HepG2 (cell line): Measurements from ENCODE around the gene PHF23. TPM values are rescaled to one million over a fixed set of nuclear protein-coding genes. Genes with fewer than 3 reads are reported as not detected.
A peak's percentile ranks its signal among the peaks of the same experiment; 100 is the strongest.

Source experiments
- CERS6 ChIP-seq: sonication (generic); formaldehyde crosslinking; IDR thresholded peaks from 2 replicates; pipeline ENCODE4 v1.5.0; 2020; ENCODE audit warnings: missing genetic modification reagents
- GTF2F1 ChIP-seq: fragments of 150-350 bp; IDR thresholded peaks from 2 replicates; pipeline ENCODE4 v1.6.1; 2014; ENCODE audit warnings: low read length
- HMGA1 ChIP-seq: sonication (generic); formaldehyde crosslinking; conservative IDR thresholded peaks from 2 replicates; pipeline ENCODE4 v1.4.0; 2020; ENCODE audit warnings: missing genetic modification reagents
- KLF12 ChIP-seq: sonication (generic); formaldehyde crosslinking; IDR thresholded peaks from 2 replicates; pipeline ENCODE4 v1.4.0; 2020; ENCODE audit warnings: missing genetic modification reagents, borderline replicate concordance
- MIER3 ChIP-seq: IDR thresholded peaks from 2 replicates; pipeline ENCODE4 v1.6.1; 2016; ENCODE audit warnings: missing compliant biosample characterization, borderline replicate concordance
- MIXL1 ChIP-seq: IDR thresholded peaks from 2 replicates; pipeline ENCODE4 v1.6.1; 2016
- NFKBIZ ChIP-seq: IDR thresholded peaks from 2 replicates; pipeline ENCODE4 v1.6.1; 2018; ENCODE audit warnings: missing genetic modification reagents, missing compliant biosample characterization
- PCBP2 ChIP-seq: fragments of 200-400 bp; formaldehyde crosslinking; optimal IDR thresholded peaks from 2 replicates; pipeline ENCODE3; 2018; ENCODE audit warnings: low read length, low read depth; ENCODE audit not compliant: poor library complexity, severe bottlenecking
- POLR2AphosphoS5 ChIP-seq: IDR thresholded peaks from 2 replicates; pipeline ENCODE4 v1.6.1; 2012; ENCODE audit warnings: low read depth, low read length
- SRSF9 ChIP-seq: fragments of 200-400 bp; formaldehyde crosslinking; IDR thresholded peaks from 2 replicates; pipeline ENCODE4 v1.6.1; 2018; ENCODE audit warnings: borderline replicate concordance, mild to moderate bottlenecking, low read depth, low read length; ENCODE audit not compliant: insufficient read depth, poor library complexity, severe bottlenecking
- TOPORS ChIP-seq: sonication (generic); formaldehyde crosslinking; IDR thresholded peaks from 2 replicates; pipeline ENCODE4 v1.8.0; 2023; ENCODE audit warnings: mild to moderate bottlenecking, missing genetic modification reagents
- ZC3H4 ChIP-seq: sonication (generic); formaldehyde crosslinking; IDR thresholded peaks from 2 replicates; pipeline ENCODE4 v1.4.0; 2020; ENCODE audit warnings: missing genetic modification reagents, borderline replicate concordance
- ZFP36 ChIP-seq: fragments of 150-350 bp; IDR thresholded peaks from 2 replicates; pipeline ENCODE4 v1.6.1; 2018; ENCODE audit warnings: borderline replicate concordance, low read length, low read depth; ENCODE audit not compliant: partially characterized antibody
- ZFY ChIP-seq: sonication (generic); formaldehyde crosslinking; IDR thresholded peaks from 2 replicates; pipeline ENCODE4 v1.4.0; 2020; ENCODE audit warnings: missing genetic modification reagents
- ZNF292 ChIP-seq: sonication (generic); formaldehyde crosslinking; IDR thresholded peaks from 2 replicates; pipeline ENCODE4 v1.8.1; 2022; ENCODE audit warnings: mild to moderate bottlenecking, low read depth, missing genetic modification reagents, borderline replicate concordance
- ZNF629 ChIP-seq: sonication (generic); formaldehyde crosslinking; conservative IDR thresholded peaks from 2 replicates; pipeline ENCODE4 v1.5.0; 2020; ENCODE audit warnings: missing genetic modification reagents
- ZNF773 ChIP-seq: sonication (generic); formaldehyde crosslinking; IDR thresholded peaks from 2 replicates; pipeline ENCODE4 v1.4.0; 2020; ENCODE audit warnings: missing genetic modification reagents, borderline replicate concordance
- ZNF841 ChIP-seq: sonication (generic); formaldehyde crosslinking; IDR thresholded peaks from 2 replicates; pipeline ENCODE4 v1.8.1; 2023; ENCODE audit warnings: missing genetic modification reagents, borderline replicate concordance
- polyA plus RNA-seq, 8 experiments: library from polyadenylated mRNA; depleted of rRNA in 3 of 8; stranded (reverse) in 7 of 8; unstranded in 1 of 8; fragments of >200 nt; fragmentation: Illumina TruSeq in 4 of 8; extraction: Trizol in 4 of 8; gene quantifications; 2 replicates each; pipeline versions ENCODE4 v1.2.1 to v1.2.3, GENCODE V29; 2011 to 2016; ENCODE audit warnings: low read depth in 4 of 8, missing spikeins in 1 of 8, mixed read lengths in 1 of 8; ENCODE audit not compliant: insufficient read depth in 1 of 8
- total RNA-seq, 5 experiments: library from RNA; depleted of rRNA; stranded (reverse); fragments of >200 nt; fragmentation: Illumina TruSeq; extraction: Trizol; gene quantifications; 2 replicates each; pipeline ENCODE4 v1.2.3, GENCODE V29; 2016; ENCODE audit warnings: low read depth in 1 of 5
- TF ChIP-seq, protein P1 (sequence below): sonication (generic); formaldehyde crosslinking; IDR thresholded peaks from 2 replicates; pipeline ENCODE4 v1.5.1; 2020; ENCODE audit warnings: mild to moderate bottlenecking, missing genetic modification reagents, moderate library complexity
- TF ChIP-seq, protein P2 (sequence below): IDR thresholded peaks from 2 replicates; pipeline ENCODE4 v1.6.1; 2016; ENCODE audit warnings: missing compliant biosample characterization, missing genetic modification reagents, borderline replicate concordance
- TF ChIP-seq, protein P3 (sequence below): sonication (generic); formaldehyde crosslinking; IDR thresholded peaks from 2 replicates; pipeline ENCODE4 v1.4.0; 2020; ENCODE audit warnings: mild to moderate bottlenecking, missing genetic modification reagents
- TF ChIP-seq, protein P4 (sequence below): sonication (generic); formaldehyde crosslinking; IDR thresholded peaks from 2 replicates; pipeline ENCODE4 v1.4.0; 2020; ENCODE audit warnings: missing genetic modification reagents
- TF ChIP-seq, protein P5 (sequence below): sonication (generic); formaldehyde crosslinking; IDR thresholded peaks from 2 replicates; pipeline ENCODE4 v1.5.0; 2020; ENCODE audit warnings: missing genetic modification reagents

The PHF23 gene
- total and polyA plus RNA-seq, 2 of the 13 experiments (the other 11 are each of a cell fraction or from before 2014, with no cell fraction given): 27.6 to 33.2 TPM

- TF ChIP-seq ZFP36 (no peak), CERS6 (CRISPR knock-in tag) (no peak), ZNF629 (CRISPR knock-in tag) (peak; percentile 40; the same call in 1 of the 2 replicates), SRSF9 (no peak), ZNF773 (peak; percentile 52; the same call in 1 of the 2 replicates), TOPORS (CRISPR knock-in tag) (0 out of 2 replicates have a peak, but pooled peaks have one; percentile 57), PCBP2 (peak; percentile 38), ZNF292 (CRISPR knock-in tag) (no peak), ZNF841 (CRISPR knock-in tag) (no peak), GTF2F1 (peak; percentile 97), HMGA1 (CRISPR knock-in tag) (no peak), KLF12 (CRISPR knock-in tag) (peak; percentile 86), MIER3 (peak; percentile 64; the same call in 1 of the 2 replicates), ZC3H4 (peak; percentile 90), NFKBIZ (CRISPR knock-in tag) (no peak; the same call in 1 of the 2 replicates), MIXL1 (CRISPR knock-in tag) (0 out of 2 replicates have a peak, but pooled peaks have one; percentile 10), ZFY (CRISPR knock-in tag) (peak; percentile 67), POLR2AphosphoS5 (peak; percentile 90)
- TF ChIP-seq, protein P1, sequence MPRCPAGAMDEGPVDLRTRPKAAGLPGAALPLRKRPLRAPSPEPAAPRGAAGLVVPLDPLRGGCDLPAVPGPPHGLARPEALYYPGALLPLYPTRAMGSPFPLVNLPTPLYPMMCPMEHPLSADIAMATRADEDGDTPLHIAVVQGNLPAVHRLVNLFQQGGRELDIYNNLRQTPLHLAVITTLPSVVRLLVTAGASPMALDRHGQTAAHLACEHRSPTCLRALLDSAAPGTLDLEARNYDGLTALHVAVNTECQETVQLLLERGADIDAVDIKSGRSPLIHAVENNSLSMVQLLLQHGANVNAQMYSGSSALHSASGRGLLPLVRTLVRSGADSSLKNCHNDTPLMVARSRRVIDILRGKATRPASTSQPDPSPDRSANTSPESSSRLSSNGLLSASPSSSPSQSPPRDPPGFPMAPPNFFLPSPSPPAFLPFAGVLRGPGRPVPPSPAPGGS: peak; percentile 72
- TF ChIP-seq, protein P2, sequence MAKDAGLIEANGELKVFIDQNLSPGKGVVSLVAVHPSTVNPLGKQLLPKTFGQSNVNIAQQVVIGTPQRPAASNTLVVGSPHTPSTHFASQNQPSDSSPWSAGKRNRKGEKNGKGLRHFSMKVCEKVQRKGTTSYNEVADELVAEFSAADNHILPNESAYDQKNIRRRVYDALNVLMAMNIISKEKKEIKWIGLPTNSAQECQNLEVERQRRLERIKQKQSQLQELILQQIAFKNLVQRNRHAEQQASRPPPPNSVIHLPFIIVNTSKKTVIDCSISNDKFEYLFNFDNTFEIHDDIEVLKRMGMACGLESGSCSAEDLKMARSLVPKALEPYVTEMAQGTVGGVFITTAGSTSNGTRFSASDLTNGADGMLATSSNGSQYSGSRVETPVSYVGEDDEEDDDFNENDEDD (CRISPR knock-in tag): peak; percentile 93
- TF ChIP-seq, protein P3, sequence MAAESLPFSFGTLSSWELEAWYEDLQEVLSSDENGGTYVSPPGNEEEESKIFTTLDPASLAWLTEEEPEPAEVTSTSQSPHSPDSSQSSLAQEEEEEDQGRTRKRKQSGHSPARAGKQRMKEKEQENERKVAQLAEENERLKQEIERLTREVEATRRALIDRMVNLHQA (CRISPR knock-in tag): no peak
- TF ChIP-seq, protein P4, sequence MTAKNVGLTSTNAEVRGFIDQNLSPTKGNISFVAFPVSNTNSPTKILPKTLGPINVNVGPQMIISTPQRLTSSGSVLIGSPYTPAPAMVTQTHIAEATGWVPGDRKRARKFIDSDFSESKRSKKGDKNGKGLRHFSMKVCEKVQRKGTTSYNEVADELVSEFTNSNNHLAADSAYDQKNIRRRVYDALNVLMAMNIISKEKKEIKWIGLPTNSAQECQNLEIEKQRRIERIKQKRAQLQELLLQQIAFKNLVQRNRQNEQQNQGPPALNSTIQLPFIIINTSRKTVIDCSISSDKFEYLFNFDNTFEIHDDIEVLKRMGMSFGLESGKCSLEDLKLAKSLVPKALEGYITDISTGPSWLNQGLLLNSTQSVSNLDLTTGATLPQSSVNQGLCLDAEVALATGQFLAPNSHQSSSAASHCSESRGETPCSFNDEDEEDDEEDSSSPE (CRISPR knock-in tag): peak; percentile 89
- TF ChIP-seq, protein P5, sequence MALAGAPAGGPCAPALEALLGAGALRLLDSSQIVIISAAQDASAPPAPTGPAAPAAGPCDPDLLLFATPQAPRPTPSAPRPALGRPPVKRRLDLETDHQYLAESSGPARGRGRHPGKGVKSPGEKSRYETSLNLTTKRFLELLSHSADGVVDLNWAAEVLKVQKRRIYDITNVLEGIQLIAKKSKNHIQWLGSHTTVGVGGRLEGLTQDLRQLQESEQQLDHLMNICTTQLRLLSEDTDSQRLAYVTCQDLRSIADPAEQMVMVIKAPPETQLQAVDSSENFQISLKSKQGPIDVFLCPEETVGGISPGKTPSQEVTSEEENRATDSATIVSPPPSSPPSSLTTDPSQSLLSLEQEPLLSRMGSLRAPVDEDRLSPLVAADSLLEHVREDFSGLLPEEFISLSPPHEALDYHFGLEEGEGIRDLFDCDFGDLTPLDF (CRISPR knock-in tag): peak; percentile 89
These were observed 4.9 kb downstream of the PHF23 start, which contains the start of gene DVL2 (continued) for GRCh38 chr17:7234083-7234951.
